ENCODE results near the gene STK11IP.

Gene STK11IP

GRCh38 chr2:219597552-219598307 lies at the start of gene STK11IP:
Gene STK11IP (plus strand): TSS chr2:219597857. CDS start chr2:219598120, 263 bp downstream.
- no peak for TF ChIP-seq CTCF (IDR thresholded peaks at IDR 0.05; ENCODE audit: insufficient read depth, low read depth, low read length, missing control alignments)
- peak within 1 kb of the TSS; percentile 81 for H3K4me3 ChIP-seq (ENCODE audit: low read depth, low read length)
- DNase-seq (ENCODE audit: low read depth), result peak; percentile 96

GRCh38 chr2:219548990-219549389 lies 48.7 kb upstream of the STK11IP start:
- no peak for TF ChIP-seq CTCF (IDR thresholded peaks at IDR 0.05; ENCODE audit: insufficient read depth, low read depth, low read length, missing control alignments)
- H3K4me3 ChIP-seq (ENCODE audit: low read depth, low read length), result no peak overlapping the region
- no peak for DNase-seq (ENCODE audit: low read depth)

GRCh38 chr2:219549619-219550018 lies 48.0 kb upstream of the STK11IP start:
- H3K4me3 ChIP-seq (ENCODE audit: low read depth, low read length), result no peak overlapping the region
- no peak for DNase-seq (ENCODE audit: low read depth)
- TF ChIP-seq CTCF (IDR thresholded peaks at IDR 0.05; ENCODE audit: insufficient read depth, low read depth, low read length, missing control alignments), result no peak

- no peak for DNase-seq (ENCODE audit: low read depth)
- H3K4me3 ChIP-seq (ENCODE audit: low read depth, low read length), result peak overlapping the region; percentile 45; the same call in 1 of the 2 replicates
- TF ChIP-seq CTCF (IDR thresholded peaks at IDR 0.05; ENCODE audit: insufficient read depth, low read depth, low read length, missing control alignments), result no peak
Observed at GRCh38 chr2:219551441-219552381, 45.9 kb upstream of the STK11IP start.

GRCh38 chr2:219552382-219553167 lies 45.1 kb upstream of the STK11IP start:
- peak; percentile 76 for DNase-seq (ENCODE audit: low read depth)

More at GRCh38 chr2:219552382-219553167, 45.1 kb upstream of the STK11IP start:
- H3K4me3 ChIP-seq (ENCODE audit: low read depth, low read length), result peak overlapping the region; percentile 45
- TF ChIP-seq CTCF (IDR thresholded peaks at IDR 0.05; ENCODE audit: insufficient read depth, low read depth, low read length, missing control alignments), result no peak

Data from GM12865 (cell line).